ENCODE measurements around the gene TSPO2. TPM values are rescaled to one million over a fixed set of nuclear protein-coding genes. Genes with fewer than 3 reads are reported as not detected.

The TSPO2 gene
- total and polyA plus RNA-seq, 2 donors (not counting 1 experiment from before 2014, with no cell fraction given): not detected

GRCh38 chr6:41058783-41059181 lies 16.5 kb downstream of the TSPO2 start:
- DNase-seq (ENCODE audit: low read depth in 2 of 2): no peak
- H3K79me2 ChIP-seq (ENCODE audit: control insufficient read depth, insufficient read depth, low read length): no peaks in the 10 kb centered on the region
- no peak for TF ChIP-seq CTCF (conservative IDR thresholded peaks at IDR 0.05 in 1 of 2, IDR thresholded peaks at IDR 0.05 in 1 of 2; ENCODE audit: low read depth in 1 of 2, low read length in 2 of 2)
- TF ChIP-seq EZH2 (IDR thresholded peaks at IDR 0.05; ENCODE audit: low read length, missing control alignments): no peak
- no peaks in the 10 kb centered on the region for H3K9me3 ChIP-seq (ENCODE audit: control insufficient read depth, insufficient read depth, low read depth, low read length)
- no peak overlapping the region for H3K9ac ChIP-seq (ENCODE audit: insufficient read depth, low read length)
- H3K4me2 ChIP-seq (ENCODE audit: extremely low read depth, insufficient read depth, low read length): no peak overlapping the region
- H3K4me3 ChIP-seq (replicated peaks in 1 of 4; ENCODE audit: control extremely low read depth in 1 of 4, insufficient read depth in 1 of 4, low read depth in 3 of 4, low read length in 4 of 4): no peak overlapping the region
- H3K36me3 ChIP-seq (ENCODE audit: control insufficient read depth, insufficient read depth, low read length): no peaks in the 10 kb centered on the region
- no peak overlapping the region for H2AFZ ChIP-seq (ENCODE audit: low read length)
- H3K27me3 ChIP-seq (ENCODE audit: control insufficient read depth, insufficient read depth, low read length): no peaks in the 10 kb centered on the region
- no peak overlapping the region for H3K27ac ChIP-seq (ENCODE audit: insufficient read depth, low read length)
- H3K4me1 ChIP-seq (ENCODE audit: control insufficient read depth, extremely low read depth, insufficient read depth, low read length): no peaks in the 10 kb centered on the region
- H4K20me1 ChIP-seq (ENCODE audit: control insufficient read depth, extremely low read depth, insufficient read depth, low read length): no peaks in the 10 kb centered on the region

- Histone ChIP-seq H3K4me3 (replicated peaks in 1 of 4; ENCODE audit: control extremely low read depth in 1 of 4, insufficient read depth in 1 of 4, low read depth in 3 of 4, low read length in 4 of 4) (no peak overlapping the region), H3K4me2 (ENCODE audit: extremely low read depth, insufficient read depth, low read length) (no peak overlapping the region), H4K20me1 (ENCODE audit: control insufficient read depth, extremely low read depth, insufficient read depth, low read length) (no peaks in the 10 kb centered on the region), H3K79me2 (ENCODE audit: control insufficient read depth, insufficient read depth, low read length) (no peaks in the 10 kb centered on the region), H3K27me3 (ENCODE audit: control insufficient read depth, insufficient read depth, low read length) (no peaks in the 10 kb centered on the region), H3K9ac (ENCODE audit: insufficient read depth, low read length) (no peak overlapping the region), H3K36me3 (ENCODE audit: control insufficient read depth, insufficient read depth, low read length) (no peaks in the 10 kb centered on the region), H3K4me1 (ENCODE audit: control insufficient read depth, extremely low read depth, insufficient read depth, low read length) (no peaks in the 10 kb centered on the region), H2AFZ (ENCODE audit: low read length) (no peak overlapping the region), H3K27ac (ENCODE audit: insufficient read depth, low read length) (no peak overlapping the region), H3K9me3 (ENCODE audit: control insufficient read depth, insufficient read depth, low read depth, low read length) (no peaks in the 10 kb centered on the region)
- TF ChIP-seq CTCF (conservative IDR thresholded peaks at IDR 0.05 in 1 of 2, IDR thresholded peaks at IDR 0.05 in 1 of 2; ENCODE audit: low read depth in 1 of 2, low read length in 2 of 2) (no peak), EZH2 (IDR thresholded peaks at IDR 0.05; ENCODE audit: low read length, missing control alignments) (no peak)
- DNase-seq (ENCODE audit: low read depth in 2 of 2): peak; percentile 25 to 45
Measured at GRCh38 chr6:41059556-41059955, 17.3 kb downstream of the TSPO2 start.

GRCh38 chr6:41061196-41061726 lies 19.0 kb downstream of the TSPO2 start:
- H3K9me3 ChIP-seq (ENCODE audit: control insufficient read depth, insufficient read depth, low read depth, low read length): no peaks in the 10 kb centered on the region
- H3K27ac ChIP-seq (ENCODE audit: insufficient read depth, low read length): no peak overlapping the region
- H3K9ac ChIP-seq (ENCODE audit: insufficient read depth, low read length): no peak overlapping the region
- H3K27me3 ChIP-seq (ENCODE audit: control insufficient read depth, insufficient read depth, low read length): no peaks in the 10 kb centered on the region
- no peaks in the 10 kb centered on the region for H3K4me1 ChIP-seq (ENCODE audit: control insufficient read depth, extremely low read depth, insufficient read depth, low read length)
- H3K79me2 ChIP-seq (ENCODE audit: control insufficient read depth, insufficient read depth, low read length): no peaks in the 10 kb centered on the region
- no peaks in the 10 kb centered on the region for H4K20me1 ChIP-seq (ENCODE audit: control insufficient read depth, extremely low read depth, insufficient read depth, low read length)
- TF ChIP-seq EZH2 (IDR thresholded peaks at IDR 0.05; ENCODE audit: low read length, missing control alignments) (no peak), CTCF (conservative IDR thresholded peaks at IDR 0.05 in 1 of 2, IDR thresholded peaks at IDR 0.05 in 1 of 2; ENCODE audit: low read depth in 1 of 2, low read length in 2 of 2) (no peak)
- H3K36me3 ChIP-seq (ENCODE audit: control insufficient read depth, insufficient read depth, low read length): no peaks in the 10 kb centered on the region
- no peak for DNase-seq (ENCODE audit: low read depth in 2 of 2)
- H3K4me3 ChIP-seq (replicated peaks in 1 of 4; ENCODE audit: control extremely low read depth in 1 of 4, insufficient read depth in 1 of 4, low read depth in 3 of 4, low read length in 4 of 4): no peak overlapping the region
- H3K4me2 ChIP-seq (ENCODE audit: extremely low read depth, insufficient read depth, low read length): no peak overlapping the region
- no peak overlapping the region for H2AFZ ChIP-seq (ENCODE audit: low read length)
